Brain pericyte (primary cell): ENCODE measurements around the gene TRPV5.
"Not testable (repeated sequence)": the region's sequence is repeated elsewhere in the genome, so short reads cannot be mapped to it uniquely, and the experiment has no call there.

Experiments used
- DNase-seq: peaks from one replicate; pipeline ENCODE4 v3.0.0-alpha.2; 2012; ENCODE audit warnings: low read depth, low spot score

TRPV5 gene

GRCh38 chr7:142933624-142934023 is at the start of gene TRPV5:
Gene TRPV5 (minus strand): TSS chr7:142933746. CDS start chr7:142933459, 287 bp downstream.
- DNase-seq: no peak

- not testable (repeated sequence) for DNase-seq
Observed at GRCh38 chr7:142978402-142978801, 44.9 kb upstream of the TRPV5 start.

DNA sequence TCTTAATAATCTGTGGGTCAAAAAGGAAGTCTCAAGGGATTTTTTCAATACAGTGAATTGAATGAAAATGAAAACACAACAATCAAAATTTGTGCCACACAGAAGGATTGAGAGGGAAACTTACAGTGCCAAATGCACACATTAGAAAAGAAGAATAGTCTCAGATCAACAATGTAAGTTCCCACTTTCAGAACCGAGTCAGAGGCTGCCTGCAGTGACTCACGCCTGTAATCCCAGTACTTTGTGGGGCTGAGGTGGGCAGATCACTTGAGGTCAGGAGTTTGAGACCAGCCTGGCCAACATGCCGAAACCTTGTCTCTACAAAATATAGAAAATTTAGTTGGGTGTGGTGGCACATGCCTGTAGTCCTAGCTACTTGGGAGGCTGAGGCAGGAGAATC is 41.1 kb upstream of the TRPV5 start:
- DNase-seq: no peak

DNA sequence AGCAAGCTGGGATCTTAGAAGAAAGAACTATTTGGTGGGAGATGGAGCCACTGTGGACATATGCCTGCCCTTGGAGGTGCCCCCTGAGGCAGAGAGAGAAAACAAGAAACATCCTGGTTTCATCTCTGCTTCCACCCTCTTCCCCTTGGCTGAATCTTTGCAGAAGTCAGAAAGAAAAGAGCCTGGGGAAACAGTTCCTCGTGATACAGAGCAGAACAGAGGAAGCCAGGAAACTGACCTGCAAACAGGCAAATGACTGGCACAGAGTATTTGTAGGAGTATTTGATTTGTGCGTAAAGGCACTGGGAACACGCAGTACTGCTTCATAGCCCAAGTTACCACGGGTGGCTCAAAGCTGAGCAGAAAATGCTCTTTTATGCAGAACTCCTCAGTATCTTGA is 35.6 kb upstream of the TRPV5 start:
- no peak for DNase-seq

- no peak for DNase-seq
Observed at GRCh38 chr7:142968229-142968628, 34.7 kb upstream of the TRPV5 start.

- DNase-seq: no peak
Observed at GRCh38 chr7:142964502-142965246, 31.1 kb upstream of the TRPV5 start.

- no peak for DNase-seq
Observed at GRCh38 chr7:142963993-142964392, 30.4 kb upstream of the TRPV5 start.

- DNase-seq: no peak
Observed at GRCh38 chr7:142962991-142963390, 29.4 kb upstream of the TRPV5 start.

DNA sequence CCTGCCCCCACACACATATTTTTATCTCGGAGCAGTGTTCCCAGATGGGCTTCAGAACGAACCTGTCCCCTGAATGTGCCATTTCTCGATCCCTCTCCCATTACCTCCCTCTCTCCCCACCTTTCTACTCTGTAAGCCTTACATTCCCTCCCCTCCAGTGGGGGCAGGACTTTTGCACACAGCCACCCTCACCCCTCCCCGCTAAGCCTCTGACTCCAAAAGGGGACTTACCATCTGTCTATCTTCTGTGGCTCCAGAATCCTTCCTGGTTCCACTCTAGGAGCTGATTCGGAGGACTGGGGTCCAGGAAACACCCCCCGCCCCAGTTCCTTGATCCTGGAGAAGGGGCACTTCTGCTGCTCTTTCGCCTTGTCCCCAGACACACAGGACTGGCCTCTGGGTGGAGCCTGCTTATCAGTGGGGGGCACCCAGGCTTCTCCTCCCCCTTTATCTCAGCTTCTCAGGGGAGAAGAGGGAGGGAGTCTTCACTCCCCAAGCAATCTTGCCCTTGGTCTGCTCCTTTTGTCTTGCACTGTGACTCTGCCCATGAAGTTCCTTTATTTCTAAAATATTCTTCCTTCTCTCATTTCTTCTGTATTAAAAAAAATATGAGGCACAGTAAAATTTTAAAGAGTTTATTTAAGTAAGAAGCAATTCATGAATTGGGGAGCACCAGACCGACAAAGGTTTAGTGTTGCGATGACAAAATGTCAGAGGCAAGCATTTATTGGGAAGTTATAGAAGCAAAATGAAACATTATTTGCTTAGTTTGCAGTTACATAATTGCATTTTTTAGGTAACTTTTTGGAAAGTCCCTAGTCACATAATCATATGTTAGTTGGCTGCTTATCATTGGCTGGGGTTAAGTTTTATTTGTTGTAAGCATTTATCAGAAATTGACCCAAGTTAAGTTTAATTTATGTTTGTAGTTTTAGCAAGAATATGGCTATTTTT is 28.7 kb upstream of the TRPV5 start, which contains the start of gene KEL:
TSS of gene KEL (minus strand) at position 391 of the 954 bp plus-strand sequence. CDS start at position 234, 157 bp downstream.
- no peak for DNase-seq

- DNase-seq: no peak
Observed at GRCh38 chr7:142961595-142961972, 28.0 kb upstream of the TRPV5 start.

GRCh38 chr7:142960955-142961512 is 27.5 kb upstream of the TRPV5 start:
- DNase-seq: no peak

DNA sequence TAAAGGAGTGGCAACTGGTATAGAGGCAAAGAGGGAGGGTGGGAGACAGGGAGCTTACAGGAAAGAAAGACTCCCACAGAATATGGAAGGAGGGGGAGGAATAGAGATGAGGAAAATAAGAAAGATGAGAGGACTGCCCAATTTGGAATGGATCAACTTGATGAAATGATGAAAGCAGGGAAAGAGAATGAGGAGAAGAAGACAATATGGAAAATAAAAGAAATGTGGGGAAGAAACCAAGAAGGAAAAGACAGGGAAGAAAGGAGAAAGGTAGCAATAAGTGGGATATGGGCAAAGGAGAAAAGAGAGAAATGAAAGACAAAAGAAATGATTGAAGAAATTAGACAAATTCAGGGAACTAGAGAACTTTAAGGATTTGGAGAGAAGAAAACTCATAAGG is 25.7 kb upstream of the TRPV5 start:
- DNase-seq: no peak

- no peak for DNase-seq
Observed at GRCh38 chr7:142957723-142958122, 24.2 kb upstream of the TRPV5 start.

- DNase-seq: no peak
Observed at GRCh38 chr7:142956951-142957623, 23.5 kb upstream of the TRPV5 start.

DNA sequence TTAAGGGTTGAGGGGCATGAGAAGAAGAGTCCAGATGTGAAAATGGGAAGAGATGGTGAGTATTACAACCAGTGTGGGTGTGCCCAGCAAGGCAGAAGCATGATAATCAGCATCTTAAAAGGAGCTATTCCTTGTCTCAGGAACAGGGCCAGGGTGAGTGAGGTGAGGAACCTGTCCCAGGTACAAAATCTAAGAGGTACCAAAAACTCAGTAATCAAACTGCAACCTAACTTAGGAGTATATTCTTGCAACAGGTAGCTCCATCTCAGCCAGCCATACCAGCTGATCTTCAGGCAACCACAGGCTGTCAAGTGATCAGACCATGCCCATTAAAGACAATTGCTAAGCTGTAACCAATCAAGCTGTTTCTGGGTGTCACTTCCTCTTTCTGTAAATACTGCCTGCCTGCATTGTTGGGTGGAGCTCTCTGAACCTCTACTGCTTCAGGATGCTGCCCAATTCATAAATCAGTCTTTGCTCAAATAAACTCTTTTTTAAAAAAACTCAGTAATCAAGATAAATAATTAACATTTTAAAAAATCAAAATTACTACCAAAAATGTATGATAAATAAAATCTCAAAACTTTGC is 21.2 kb upstream of the TRPV5 start:
- no peak for DNase-seq

DNA sequence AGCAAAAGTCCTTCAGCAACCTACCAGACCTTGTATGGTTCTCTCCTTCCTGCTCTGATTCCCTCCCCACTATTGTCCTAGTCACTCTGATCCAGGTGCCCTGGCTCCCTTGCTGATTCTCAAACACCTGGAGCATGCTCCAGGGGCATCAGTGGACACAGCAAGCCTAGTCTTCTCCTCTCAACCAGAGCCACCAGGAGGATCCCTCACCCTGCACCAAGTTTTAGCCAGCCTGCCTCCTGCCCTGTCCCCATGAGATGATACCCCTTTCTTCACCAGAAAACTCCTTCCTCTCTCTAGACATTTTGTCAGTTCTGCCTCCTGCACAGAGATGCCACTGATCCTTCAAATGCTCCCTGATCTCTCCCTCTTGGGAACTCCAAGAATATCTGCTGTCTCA is 16.7 kb upstream of the TRPV5 start:
- no peak for DNase-seq

- DNase-seq: no peak
Observed at GRCh38 chr7:142948603-142949002, 15.1 kb upstream of the TRPV5 start.

DNA sequence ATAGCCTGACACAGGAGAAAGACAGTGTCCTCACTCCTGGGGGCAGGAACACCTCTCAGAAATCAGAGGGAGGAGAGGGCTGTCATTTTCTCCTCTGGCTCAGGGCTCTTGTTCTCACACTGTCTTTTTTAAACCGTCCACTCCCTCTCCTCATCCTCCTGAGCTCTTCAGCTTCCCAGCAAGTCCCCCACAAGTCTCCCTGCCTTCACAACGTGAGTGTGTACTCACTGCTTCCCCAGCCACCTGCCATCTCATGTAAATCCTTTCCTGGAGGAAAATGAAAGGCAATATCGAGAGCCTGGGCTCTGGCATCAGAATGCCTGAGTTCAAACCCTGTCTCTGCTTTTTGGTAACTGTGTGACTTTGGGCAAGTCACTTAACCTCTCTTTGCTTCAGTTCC is 11.5 kb upstream of the TRPV5 start:
- DNase-seq: no peak

DNA sequence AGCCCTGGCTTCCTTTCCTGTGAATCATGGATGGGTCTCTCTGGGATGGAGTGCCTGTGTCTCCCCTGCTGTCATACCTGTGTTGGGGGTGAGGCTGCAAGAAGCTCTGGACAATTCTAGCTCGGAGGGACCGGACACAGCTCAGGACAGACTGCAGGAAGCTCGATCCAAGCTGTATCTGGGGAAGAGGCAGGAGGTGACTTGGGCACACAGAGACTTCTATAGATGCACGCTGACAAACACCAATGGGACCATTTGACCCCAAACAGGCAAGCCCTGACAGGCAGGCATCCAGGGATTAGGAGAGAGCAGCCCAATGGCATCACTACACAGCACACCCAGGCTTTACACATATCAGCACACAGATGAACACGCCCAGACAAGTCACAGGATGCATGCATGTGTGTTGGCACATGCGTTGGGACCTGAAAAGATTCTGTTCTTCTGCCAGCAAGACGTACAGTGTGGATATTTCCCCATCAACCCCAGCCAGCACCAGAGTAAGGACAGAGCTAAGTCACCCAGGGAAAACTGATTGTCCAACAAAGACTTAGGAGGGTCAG is 10.2 kb upstream of the TRPV5 start:
- no peak for DNase-seq

DNA sequence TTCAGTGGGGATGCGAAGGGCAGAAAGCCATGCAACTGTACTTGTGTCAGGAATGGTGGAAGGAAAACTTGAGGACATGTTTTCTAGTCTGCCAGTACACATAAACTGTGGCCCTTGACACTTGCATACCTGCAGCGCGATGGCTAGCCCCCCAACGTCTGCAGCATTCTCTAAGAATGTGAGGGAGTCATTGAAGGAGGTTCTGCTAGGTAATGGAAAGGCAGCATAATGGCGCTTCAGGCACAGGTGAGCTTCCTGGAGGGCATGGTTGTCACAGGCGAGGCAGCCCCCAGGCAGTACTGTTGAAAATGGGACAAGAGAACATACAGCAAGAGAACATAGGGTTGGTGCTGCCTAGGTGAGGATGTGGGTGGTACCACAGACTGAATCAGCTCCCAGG is 9.2 kb upstream of the TRPV5 start:
- DNase-seq: no peak

DNA sequence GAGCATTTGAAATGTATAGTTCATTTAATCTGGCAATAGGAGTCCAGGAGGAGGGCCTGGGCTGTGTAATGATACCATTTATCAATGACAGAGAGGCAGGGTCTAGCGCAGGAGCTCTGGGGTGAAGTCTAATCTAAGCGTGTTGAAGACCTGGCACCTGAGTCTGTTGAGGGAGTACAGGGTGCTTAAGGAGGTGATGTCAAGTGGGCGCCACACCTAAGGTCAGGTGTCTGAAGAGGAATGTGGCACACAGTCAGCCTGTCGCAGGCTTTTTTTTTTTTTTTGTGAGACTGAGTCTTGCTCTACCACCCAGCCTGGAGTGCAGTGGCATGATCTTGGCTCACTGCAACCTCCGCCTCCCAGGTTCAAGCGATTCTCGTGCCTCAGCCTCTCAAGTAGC is 8.0 kb upstream of the TRPV5 start:
- no peak for DNase-seq
